Fibroblast of villous mesenchyme (primary cell): ENCODE results near the gene CREB5. TPM values are rescaled to one million over a fixed set of nuclear protein-coding genes. Genes with fewer than 3 reads are reported as not detected.

ENCODE experiments used
- DNase-seq: peaks from one replicate; pipeline ENCODE4 v3.0.0-alpha.2; 2010; ENCODE audit warnings: low read depth
- H3K4me3 ChIP-seq: 2 replicates; pipeline ENCODE4 v1.5.1; 2011; ENCODE audit warnings: low read depth, mild to moderate bottlenecking, low read length
- CTCF ChIP-seq: IDR thresholded peaks from 2 replicates; pipeline ENCODE4 v1.5.1; 2012; ENCODE audit warnings: low read depth, mild to moderate bottlenecking, low read length; ENCODE audit not compliant: insufficient read depth
- total RNA-seq: library from RNA; depleted of rRNA; stranded (reverse); fragments of >200 nt; gene quantifications from 2 replicates; pipeline ENCODE4 v1.2.3, GENCODE V29; 2012

The CREB5 gene
- total RNA-seq, 1 donor = 6.0 TPM

- TF ChIP-seq CTCF = no peak
- no peak for DNase-seq
- no peak overlapping the region for H3K4me3 ChIP-seq
These were observed 209.1 kb downstream of the CREB5 start for GRCh38 chr7:28621369-28621841.

- DNase-seq = peak; percentile 22
- no peak for TF ChIP-seq CTCF
- H3K4me3 ChIP-seq = no peak overlapping the region
These were observed 210.9 kb downstream of the CREB5 start for GRCh38 chr7:28623105-28623730.

GRCh38 chr7:28623863-28624262, 211.5 kb downstream of the CREB5 start:
- TF ChIP-seq CTCF = no peak
- no peak overlapping the region for H3K4me3 ChIP-seq
- DNase-seq = no peak

GRCh38 chr7:28625432-28625831, 213.1 kb downstream of the CREB5 start:
- no peak overlapping the region for H3K4me3 ChIP-seq
- TF ChIP-seq CTCF = no peak
- no peak for DNase-seq

GRCh38 chr7:28626221-28626620, 213.9 kb downstream of the CREB5 start:
- H3K4me3 ChIP-seq = no peak overlapping the region
- no peak for DNase-seq
- no peak for TF ChIP-seq CTCF

GRCh38 chr7:28626624-28627262, 214.4 kb downstream of the CREB5 start:
- TF ChIP-seq CTCF = peak; percentile 77
- peak; percentile 51 for DNase-seq
- H3K4me3 ChIP-seq = no peak overlapping the region
